OCI-LY3 (cell line): ENCODE results near the gene ACOT7.

Source experiments
- H2AFZ ChIP-seq: fragments of 200-600, 300-600 bp; shearing (Covaris generic); 2 replicates; pipeline ENCODE4 v1.6.0; 2014; ENCODE audit warnings: antibody characterized with exemption, low read depth, low read length
- H3K27ac ChIP-seq: fragments of 200-600, 300-600 bp; sonication (generic); 2 replicates; pipeline ENCODE4 v1.5.1; 2014; ENCODE audit warnings: mild to moderate bottlenecking, low read length, moderate library complexity, mixed read lengths
- H3K27me3 ChIP-seq: fragments of 200-600, 300-600 bp; sonication (generic); 2 replicates; pipeline ENCODE4 v1.6.1; 2014; ENCODE audit warnings: low read depth, low read length, mixed read lengths
- H3K36me3 ChIP-seq: fragments of 200-600, 300-600 bp; sonication (generic); replicated peaks from 2 replicates; pipeline ENCODE3; 2014; ENCODE audit warnings: low read depth, low read length, mixed read lengths
- H3K4me1 ChIP-seq: fragments of 300-600, 200-600 bp; sonication (generic); 2 replicates; pipeline ENCODE4 v1.6.1; 2014; ENCODE audit warnings: low read length, mixed read lengths
- H3K4me2 ChIP-seq: fragments of 200-600, 300-600 bp; sonication (generic); 2 replicates; pipeline ENCODE4 v1.6.1; 2014; ENCODE audit warnings: low read length, mixed read lengths
- H3K4me3 ChIP-seq: fragments of 300-600, 200-600 bp; sonication (generic); 2 replicates; pipeline ENCODE4 v1.5.1; 2014; ENCODE audit warnings: antibody characterized with exemption, mild to moderate bottlenecking, low read length, moderate library complexity
- H3K79me2 ChIP-seq: fragments of 300-600, 200-600 bp; shearing (Covaris generic); 2 replicates; pipeline ENCODE4 v1.6.1; 2014; ENCODE audit warnings: mild to moderate bottlenecking, low read length, mixed read lengths
- H3K9ac ChIP-seq: fragments of 300-600, 200-600 bp; shearing (Covaris generic); 2 replicates; pipeline ENCODE4 v1.6.0; 2014; ENCODE audit warnings: mild to moderate bottlenecking, low read length, moderate library complexity
- H3K9me3 ChIP-seq: fragments of 200-600, 300-600 bp; shearing (Covaris generic); 2 replicates; pipeline ENCODE4 v1.6.1; 2014; ENCODE audit warnings: low read length, mixed read lengths; ENCODE audit not compliant: insufficient read depth
- H4K20me1 ChIP-seq: fragments of 200-600, 300-600 bp; sonication (generic); 2 replicates; pipeline ENCODE4 v1.6.1; 2016; ENCODE audit warnings: low read length, mixed read lengths; ENCODE audit not compliant: insufficient read depth
- CTCF ChIP-seq: fragments of 200-600, 300-600 bp; sonication (generic); IDR thresholded peaks from 2 replicates; pipeline ENCODE4 v1.5.1; 2014; ENCODE audit warnings: antibody characterized with exemption, low read length, low read depth
- EZH2phosphoT487 ChIP-seq: fragments of 200-600 bp; shearing (Covaris generic); IDR thresholded peaks from 2 replicates; pipeline ENCODE4 v1.6.1; 2018; ENCODE audit warnings: antibody characterized with exemption, mixed run types, low read depth

The ACOT7 gene

GRCh38 chr1:6233376-6233775 is 160.2 kb downstream of the ACOT7 start:
- H3K9ac ChIP-seq = no peak overlapping the region
- peaks cover 29% of the 10 kb centered on the region for H3K79me2 ChIP-seq
- H3K4me3 ChIP-seq = no peak overlapping the region
- no peaks in the 10 kb centered on the region for H3K27me3 ChIP-seq
- peaks cover 9% of the 10 kb centered on the region for H3K36me3 ChIP-seq
- no peak overlapping the region for H3K27ac ChIP-seq
- H3K4me2 ChIP-seq = no peak overlapping the region
- no peaks in the 10 kb centered on the region for H4K20me1 ChIP-seq
- no peak overlapping the region for H2AFZ ChIP-seq
- TF ChIP-seq CTCF = no peak
- no peak for TF ChIP-seq EZH2phosphoT487
- H3K4me1 ChIP-seq = peaks cover 8% of the 10 kb centered on the region
- H3K9me3 ChIP-seq = no peaks in the 10 kb centered on the region

- Histone ChIP-seq H3K9me3 (no peaks in the 10 kb centered on the region), H3K4me3 (no peak overlapping the region), H3K27me3 (no peaks in the 10 kb centered on the region), H3K4me2 (no peak overlapping the region), H3K4me1 (no peaks in the 10 kb centered on the region), H4K20me1 (no peaks in the 10 kb centered on the region), H3K36me3 (peaks cover 10% of the 10 kb centered on the region), H3K9ac (no peak overlapping the region), H2AFZ (no peak overlapping the region), H3K27ac (no peak overlapping the region), H3K79me2 (no peaks in the 10 kb centered on the region)
- TF ChIP-seq EZH2phosphoT487 = no peak
- TF ChIP-seq CTCF = no peak
These were observed 167.9 kb downstream of the ACOT7 start for GRCh38 chr1:6225651-6226050.

GRCh38 chr1:6224718-6225117 is 168.8 kb downstream of the ACOT7 start:
- H3K36me3 ChIP-seq = peaks cover 10% of the 10 kb centered on the region
- H3K27ac ChIP-seq = no peak overlapping the region
- no peak overlapping the region for H3K4me2 ChIP-seq

GRCh38 chr1:6223617-6224016 is 169.9 kb downstream of the ACOT7 start:
- no peaks in the 10 kb centered on the region for H3K79me2 ChIP-seq
- no peak overlapping the region for H3K9ac ChIP-seq
- no peak overlapping the region for H3K4me3 ChIP-seq
- H3K27ac ChIP-seq = no peak overlapping the region
- no peaks in the 10 kb centered on the region for H3K9me3 ChIP-seq
- TF ChIP-seq CTCF (no peak), EZH2phosphoT487 (no peak)
- H4K20me1 ChIP-seq = no peaks in the 10 kb centered on the region
- H3K4me1 ChIP-seq = no peaks in the 10 kb centered on the region
- H3K27me3 ChIP-seq = no peaks in the 10 kb centered on the region
- no peak overlapping the region for H2AFZ ChIP-seq
- H3K4me2 ChIP-seq = no peak overlapping the region
- H3K36me3 ChIP-seq = peaks cover 10% of the 10 kb centered on the region

More at GRCh38 chr1:6224718-6225117, 168.8 kb downstream of the ACOT7 start:
- Histone ChIP-seq H4K20me1 (no peaks in the 10 kb centered on the region), H3K4me1 (no peaks in the 10 kb centered on the region), H3K9me3 (no peaks in the 10 kb centered on the region), H3K27me3 (no peaks in the 10 kb centered on the region), H2AFZ (no peak overlapping the region), H3K4me3 (no peak overlapping the region), H3K79me2 (no peaks in the 10 kb centered on the region), H3K9ac (no peak overlapping the region)
- TF ChIP-seq CTCF = no peak
- no peak for TF ChIP-seq EZH2phosphoT487
